ENCODE results near the gene ZNF324. TPM values are rescaled to one million over a fixed set of nuclear protein-coding genes. Genes with fewer than 3 reads are reported as not detected.
A peak's percentile ranks its signal among the peaks of the same experiment; 100 is the strongest.

Gene ZNF324
- total RNA-seq, 1 experiment from 2014 or later = 11.3 TPM

DNA sequence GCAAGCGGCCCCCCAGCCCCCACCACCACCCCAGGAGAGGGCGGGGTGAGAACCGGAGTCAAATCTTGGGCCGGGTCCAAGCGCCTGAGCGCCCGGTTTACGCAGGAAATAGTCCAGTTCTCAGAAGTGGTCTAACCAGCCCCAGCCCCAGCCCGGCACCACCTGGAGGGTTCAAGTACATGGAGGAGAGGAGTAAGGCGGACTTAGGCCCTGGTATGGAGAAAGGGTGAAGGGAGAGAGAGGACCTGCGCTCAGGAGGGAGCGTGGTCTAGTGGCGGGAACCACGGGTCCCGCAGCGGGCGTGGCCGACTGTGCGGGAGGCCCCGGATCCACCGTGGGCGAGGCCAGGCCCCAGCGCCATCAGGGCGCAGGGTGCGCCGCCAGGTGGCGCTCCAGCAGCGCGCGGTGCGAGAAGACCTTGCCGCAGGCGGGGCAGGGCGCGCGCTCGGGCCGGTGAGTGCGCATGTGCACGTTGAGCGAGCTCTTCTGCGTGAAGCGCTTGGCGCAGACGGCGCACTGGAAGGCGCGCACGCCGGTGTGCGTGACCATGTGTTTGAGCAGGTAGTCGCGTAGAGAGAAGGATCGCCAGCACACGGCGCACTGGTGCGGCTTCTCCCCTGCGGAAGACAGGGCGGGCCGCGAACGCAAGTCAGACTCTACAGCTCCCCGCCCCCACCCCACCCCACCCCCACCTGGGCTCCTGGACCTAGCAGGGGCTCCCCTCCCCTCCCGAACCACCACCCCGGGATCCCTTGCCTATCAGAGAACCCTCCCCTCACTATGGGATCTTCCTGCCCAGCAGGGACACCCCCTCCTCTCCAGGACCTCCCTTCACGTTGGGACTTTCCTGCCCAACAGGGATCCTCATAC is 47.0 kb downstream of the ZNF324 start:
- intact Hi-C loops (cut with micrococcal nuclease) = no loop called here
- ChIA-PET POLR2A (interaction anchor here (0.8 to 2.1 kb wide), 12 partner anchors 14 to 286 kb away, joined by 3 to 12 read pairs (median 6); partner anchors contain the start of genes CHMP2A, TRIM28, ZNF446 and ZNF497), RAD21 (ENCODE audit: low non-redundant PET in 1 of 2, low total read pairs in 2 of 2, uncharacterized antibody in 2 of 2, unreplicated experiment in 2 of 2) (interaction anchor here in 1 of 2 experiments (0.5 to 1.0 kb wide), 3 partner anchors 41 to 295 kb away, joined by 3 to 10 read pairs (median 4); partner anchors contain the start of gene CHMP2A)

More for the DNA sequence above, 47.0 kb downstream of the ZNF324 start:
- ATAC-seq = peak; percentile 85
- no peak overlapping the region for H2AFZ ChIP-seq (ENCODE audit: low read depth, low read length, poor library complexity, severe bottlenecking)
- peak overlapping the region; percentile 95 for H3K9ac ChIP-seq (ENCODE audit: low read length)
- peak overlapping the region; percentile 80 for H3K27ac ChIP-seq (ENCODE audit: low read depth, low read length)
- peaks cover 2 to 17% of the 10 kb centered on the region in 2 experiments; a peak in 2 of 4 replicates for H3K36me3 ChIP-seq (ENCODE audit: control insufficient read depth in 1 of 2, insufficient read depth in 2 of 2, low read length in 2 of 2)
- peak overlapping the region; percentile 78 to 91 for H3K4me3 ChIP-seq (replicated peaks in 1 of 2; ENCODE audit: low read depth in 1 of 2, low read length in 2 of 2)
- no peaks in the 10 kb centered on the region for H3K9me3 ChIP-seq (ENCODE audit: control insufficient read depth in 1 of 2, insufficient read depth in 1 of 2, low read depth in 1 of 2, low read length in 2 of 2)
- H3K9me2 ChIP-seq (ENCODE audit: insufficient read depth) = no peaks in the 10 kb centered on the region
- TF ChIP-seq POLR2A (IDR thresholded peaks at IDR 0.05; ENCODE audit: borderline replicate concordance, extremely low read depth, insufficient read depth, insufficient read length) (peak; percentile 77), FOSL1 (IDR thresholded peaks at IDR 0.05; ENCODE audit: low read depth) (no peak), CBX3 (IDR thresholded peaks at IDR 0.05; ENCODE audit: low read depth) (peak; percentile 87), REST (IDR thresholded peaks at IDR 0.05; ENCODE audit: low read depth) (no peak), ZNF274 (IDR thresholded peaks at IDR 0.05; ENCODE audit: low read depth, low read length) (no peak), ZFX (IDR thresholded peaks at IDR 0.05) (peak; percentile 69; the same call in 1 of the 2 replicates), CEBPB (IDR thresholded peaks at IDR 0.05; ENCODE audit: low read depth) (no peak), JUND (IDR thresholded peaks at IDR 0.05) (no peak), SRF (IDR thresholded peaks at IDR 0.05; ENCODE audit: low read depth) (no peak), SP1 (IDR thresholded peaks at IDR 0.05; ENCODE audit: low read depth) (peak; percentile 59), POLR2AphosphoS5 (IDR thresholded peaks at IDR 0.05; ENCODE audit: low read depth, low read length) (peak; percentile 96), TCF7L2 (IDR thresholded peaks at IDR 0.05; ENCODE audit: borderline replicate concordance, extremely low read depth, insufficient read depth, insufficient read length) (peak; percentile 51), ATF3 (IDR thresholded peaks at IDR 0.05) (no peak), EZH2 (IDR thresholded peaks at IDR 0.05) (no peak), YY1 (IDR thresholded peaks at IDR 0.05; ENCODE audit: extremely low read depth, insufficient replicate concordance, low read depth, low read length) (peak; percentile 67), RAD21 (IDR thresholded peaks at IDR 0.05; ENCODE audit: low read depth) (peak; percentile 73), SIN3A (IDR thresholded peaks at IDR 0.05; ENCODE audit: low read depth) (peak; percentile 65), EZH2phosphoT487 (IDR thresholded peaks at IDR 0.05; ENCODE audit: borderline replicate concordance) (no peak), ELF1 (IDR thresholded peaks at IDR 0.05; ENCODE audit: borderline replicate concordance, low read depth) (no peak)
- TF ChIP-seq, protein P1, sequence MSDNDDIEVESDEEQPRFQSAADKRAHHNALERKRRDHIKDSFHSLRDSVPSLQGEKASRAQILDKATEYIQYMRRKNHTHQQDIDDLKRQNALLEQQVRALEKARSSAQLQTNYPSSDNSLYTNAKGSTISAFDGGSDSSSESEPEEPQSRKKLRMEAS (IDR thresholded peaks at IDR 0.05) = peak; percentile 96
- TF ChIP-seq, protein P2, sequence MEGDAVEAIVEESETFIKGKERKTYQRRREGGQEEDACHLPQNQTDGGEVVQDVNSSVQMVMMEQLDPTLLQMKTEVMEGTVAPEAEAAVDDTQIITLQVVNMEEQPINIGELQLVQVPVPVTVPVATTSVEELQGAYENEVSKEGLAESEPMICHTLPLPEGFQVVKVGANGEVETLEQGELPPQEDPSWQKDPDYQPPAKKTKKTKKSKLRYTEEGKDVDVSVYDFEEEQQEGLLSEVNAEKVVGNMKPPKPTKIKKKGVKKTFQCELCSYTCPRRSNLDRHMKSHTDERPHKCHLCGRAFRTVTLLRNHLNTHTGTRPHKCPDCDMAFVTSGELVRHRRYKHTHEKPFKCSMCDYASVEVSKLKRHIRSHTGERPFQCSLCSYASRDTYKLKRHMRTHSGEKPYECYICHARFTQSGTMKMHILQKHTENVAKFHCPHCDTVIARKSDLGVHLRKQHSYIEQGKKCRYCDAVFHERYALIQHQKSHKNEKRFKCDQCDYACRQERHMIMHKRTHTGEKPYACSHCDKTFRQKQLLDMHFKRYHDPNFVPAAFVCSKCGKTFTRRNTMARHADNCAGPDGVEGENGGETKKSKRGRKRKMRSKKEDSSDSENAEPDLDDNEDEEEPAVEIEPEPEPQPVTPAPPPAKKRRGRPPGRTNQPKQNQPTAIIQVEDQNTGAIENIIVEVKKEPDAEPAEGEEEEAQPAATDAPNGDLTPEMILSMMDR (IDR thresholded peaks at IDR 0.05 in 2 of 3, conservative IDR thresholded peaks at IDR 0.05 in 1 of 3; ENCODE audit: borderline replicate concordance in 1 of 3, insufficient read depth in 1 of 3, low read depth in 2 of 3, low read length in 2 of 3) = peak; percentile 58 to 94 (median 84)
- H4K20me1 ChIP-seq (ENCODE audit: insufficient read depth) = no peaks in the 10 kb centered on the region
- peaks cover 50% of the 10 kb centered on the region for H3K79me2 ChIP-seq (ENCODE audit: insufficient read depth, low read length)
- peak; percentile 86 for DNase-seq (ENCODE audit: low read depth, low spot score)
- H3K27me3 ChIP-seq (ENCODE audit: insufficient read depth, low read length) = no peaks in the 10 kb centered on the region
- peak overlapping the region; percentile 98 for H3K4me2 ChIP-seq (ENCODE audit: low read length)
- peaks cover 11 to 32% of the 10 kb centered on the region in 2 experiments for H3K4me1 ChIP-seq (ENCODE audit: control insufficient read depth in 1 of 2, insufficient read depth in 2 of 2, low read length in 2 of 2)
- BruUV-seq (replicated peaks) = no TSS peak
- CTCF ChIA-PET = interaction anchor here (0.6 to 1.6 kb wide), 11 partner anchors 8 to 1194 kb away, joined by 3 to 11 read pairs (median 5); partner anchors contain the start of genes TRIM28, ZNF497 and ZNF543

Measured in HCT116 (cell line).